Retinal pigment epithelial cell (primary cell): ENCODE data around the gene AKAP13.

ENCODE experiments used
- DNase-seq: peaks from one replicate; pipeline ENCODE4 v3.0.0-alpha.2; 2010; ENCODE audit warnings: low read depth
- H3K4me3 ChIP-seq: 2 replicates; pipeline ENCODE4 v1.5.1; 2011; ENCODE audit warnings: mild to moderate bottlenecking, low read length, control low read depth, moderate library complexity
- CTCF ChIP-seq: conservative IDR thresholded peaks from 2 replicates; pipeline ENCODE4 v1.5.1; 2011; ENCODE audit warnings: low read depth, low read length, control low read depth, inconsistent platforms

The AKAP13 gene

GRCh38 chr15:85412956-85413854, 32.8 kb downstream of the AKAP13 start:
- no peak overlapping the region for H3K4me3 ChIP-seq
- no peak for TF ChIP-seq CTCF
- DNase-seq: peak; percentile 73

- TF ChIP-seq CTCF: no peak
- no peak for DNase-seq
- no peak overlapping the region for H3K4me3 ChIP-seq
Measured at GRCh38 chr15:85414037-85414436, 33.6 kb downstream of the AKAP13 start.

- peak; percentile 5 for TF ChIP-seq CTCF
- no peak for DNase-seq
- no peak overlapping the region for H3K4me3 ChIP-seq
Measured at GRCh38 chr15:85414495-85414894, 34.1 kb downstream of the AKAP13 start.

GRCh38 chr15:85414991-85415390, 34.6 kb downstream of the AKAP13 start:
- DNase-seq: no peak
- no peak overlapping the region for H3K4me3 ChIP-seq
- no peak for TF ChIP-seq CTCF

- H3K4me3 ChIP-seq: no peak overlapping the region
- no peak for TF ChIP-seq CTCF
- no peak for DNase-seq
Measured at GRCh38 chr15:85415783-85416182, 35.4 kb downstream of the AKAP13 start.

- no peak for TF ChIP-seq CTCF
- no peak overlapping the region for H3K4me3 ChIP-seq
Measured at GRCh38 chr15:85417276-85417675, 36.9 kb downstream of the AKAP13 start.

GRCh38 chr15:85419161-85419560, 38.8 kb downstream of the AKAP13 start:
- no peak for DNase-seq
- no peak for TF ChIP-seq CTCF
- H3K4me3 ChIP-seq: no peak overlapping the region

More at GRCh38 chr15:85417276-85417675, 36.9 kb downstream of the AKAP13 start:
- no peak for DNase-seq
